ENCODE data around the gene SYNE1. TPM values are rescaled to one million over a fixed set of nuclear protein-coding genes. Genes with fewer than 3 reads are reported as not detected.

SYNE1 gene
- total RNA-seq, 4 donors from 2014 or later, result 120 to 163 (median 137) TPM

DNA sequence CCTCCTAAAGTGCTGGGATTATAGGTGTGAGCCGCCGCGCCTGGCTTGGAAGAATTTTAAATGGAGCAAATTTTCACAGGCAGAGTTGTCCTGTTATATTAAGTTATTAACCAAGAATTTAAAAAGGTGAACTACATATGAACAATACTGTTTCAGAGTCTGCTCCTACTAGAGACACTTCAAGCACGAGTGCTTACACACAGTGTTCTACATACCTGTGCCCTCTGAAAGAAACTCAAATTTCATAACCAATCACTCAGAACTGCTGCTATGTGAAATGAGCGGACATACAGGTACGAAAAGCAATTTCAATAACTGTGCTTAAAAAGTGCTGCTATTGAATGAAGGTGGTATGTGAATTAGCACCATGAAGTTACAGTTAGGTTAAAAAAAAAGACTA lies 262.0 kb downstream of the SYNE1 start:
- Histone ChIP-seq H3K27ac (no peak overlapping the region), H3K36me3 (peaks cover 0 to 35% (median 0%) of the 10 kb centered on the region in 3 donors)
- 95 to 98% methylated on average over 6 of the region's 6 CpGs for WGBS, 2 donors

DNA sequence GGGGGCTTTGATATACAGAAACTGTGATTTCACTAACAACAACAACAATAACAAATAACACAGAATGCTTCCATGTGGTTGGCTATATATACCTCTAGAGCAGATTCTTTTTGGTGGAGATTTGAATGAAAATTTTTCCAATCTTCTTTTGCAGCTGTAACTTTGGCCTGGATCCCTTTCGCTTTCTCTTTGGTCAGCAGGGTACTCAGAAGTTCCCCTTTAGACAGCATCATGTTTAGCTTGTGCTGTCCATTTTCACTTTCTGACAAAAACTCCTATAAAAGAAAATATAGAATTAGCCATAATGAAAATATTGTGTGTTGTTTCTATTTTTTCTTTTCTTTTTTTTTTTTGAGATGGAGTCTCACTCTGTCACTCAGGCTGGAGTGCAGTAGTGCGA lies 264.2 kb downstream of the SYNE1 start:
- H3K27me3 ChIP-seq, result no peaks in the 10 kb centered on the region
- 96% methylated on average over 2 of the region's 2 CpGs for WGBS, 2 donors
- no peak for TF ChIP-seq EP300 (IDR thresholded peaks at IDR 0.05)
- no peak for TF ChIP-seq POLR2A (IDR thresholded peaks at IDR 0.05)
- TF ChIP-seq, protein P1, sequence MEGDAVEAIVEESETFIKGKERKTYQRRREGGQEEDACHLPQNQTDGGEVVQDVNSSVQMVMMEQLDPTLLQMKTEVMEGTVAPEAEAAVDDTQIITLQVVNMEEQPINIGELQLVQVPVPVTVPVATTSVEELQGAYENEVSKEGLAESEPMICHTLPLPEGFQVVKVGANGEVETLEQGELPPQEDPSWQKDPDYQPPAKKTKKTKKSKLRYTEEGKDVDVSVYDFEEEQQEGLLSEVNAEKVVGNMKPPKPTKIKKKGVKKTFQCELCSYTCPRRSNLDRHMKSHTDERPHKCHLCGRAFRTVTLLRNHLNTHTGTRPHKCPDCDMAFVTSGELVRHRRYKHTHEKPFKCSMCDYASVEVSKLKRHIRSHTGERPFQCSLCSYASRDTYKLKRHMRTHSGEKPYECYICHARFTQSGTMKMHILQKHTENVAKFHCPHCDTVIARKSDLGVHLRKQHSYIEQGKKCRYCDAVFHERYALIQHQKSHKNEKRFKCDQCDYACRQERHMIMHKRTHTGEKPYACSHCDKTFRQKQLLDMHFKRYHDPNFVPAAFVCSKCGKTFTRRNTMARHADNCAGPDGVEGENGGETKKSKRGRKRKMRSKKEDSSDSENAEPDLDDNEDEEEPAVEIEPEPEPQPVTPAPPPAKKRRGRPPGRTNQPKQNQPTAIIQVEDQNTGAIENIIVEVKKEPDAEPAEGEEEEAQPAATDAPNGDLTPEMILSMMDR (IDR thresholded peaks at IDR 0.05), result no peak
- no peak overlapping the region for H3K27ac ChIP-seq
- H3K36me3 ChIP-seq, result peaks cover 0 to 35% (median 0%) of the 10 kb centered on the region in 3 donors
- H3K4me1 ChIP-seq, result peaks cover 0 to 14% (median 2%) of the 10 kb centered on the region in 4 donors
- H3K4me3 ChIP-seq, result no peak overlapping the region
- H3K9me3 ChIP-seq, result no peaks in the 10 kb centered on the region
- DNase-seq (ENCODE audit: low spot score in 2 of 2), result no peak

More for the DNA sequence above, 262.0 kb downstream of the SYNE1 start:
- no peaks in the 10 kb centered on the region for H3K27me3 ChIP-seq
- H3K4me3 ChIP-seq, result no peak overlapping the region
- H3K9me3 ChIP-seq, result no peaks in the 10 kb centered on the region
- peaks cover 0 to 20% (median 2%) of the 10 kb centered on the region in 4 donors for H3K4me1 ChIP-seq
- no peak for TF ChIP-seq EP300 (IDR thresholded peaks at IDR 0.05)
- TF ChIP-seq, protein P1 (IDR thresholded peaks at IDR 0.05), result no peak
- no peak for TF ChIP-seq POLR2A (IDR thresholded peaks at IDR 0.05)
- DNase-seq (ENCODE audit: low spot score in 2 of 2), result no peak

DNA sequence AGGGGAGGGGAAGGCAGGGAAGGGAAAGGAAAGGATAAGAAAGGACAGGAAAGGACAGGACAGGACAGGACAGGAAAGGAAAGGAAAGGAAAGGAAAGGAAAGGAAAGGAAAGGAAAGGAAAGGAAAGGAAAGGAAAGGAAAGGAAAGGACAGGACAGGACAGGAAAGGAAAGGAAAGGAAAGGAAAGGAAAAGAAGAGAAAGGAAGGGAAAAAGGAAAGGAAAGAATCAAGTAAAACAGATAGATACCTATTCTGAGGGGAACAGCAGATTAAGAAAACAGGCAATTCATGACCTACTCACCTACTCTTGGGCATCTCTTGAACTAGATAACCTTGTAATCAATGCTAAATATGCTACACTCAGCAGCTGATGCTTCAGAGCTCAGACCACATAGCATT lies 265.4 kb downstream of the SYNE1 start:
- Histone ChIP-seq H3K27me3 (no peaks in the 10 kb centered on the region), H3K27ac (no peak overlapping the region), H3K4me1 (peaks cover 0 to 10% (median 0%) of the 10 kb centered on the region in 4 donors), H3K36me3 (peaks cover 0 to 40% (median 0%) of the 10 kb centered on the region in 3 donors), H3K4me3 (no peak overlapping the region), H3K9me3 (no peaks in the 10 kb centered on the region)
- DNase-seq (ENCODE audit: low spot score in 2 of 2), result no peak
- TF ChIP-seq, protein P1 (IDR thresholded peaks at IDR 0.05), result no peak
- TF ChIP-seq EP300 (IDR thresholded peaks at IDR 0.05) (no peak), POLR2A (IDR thresholded peaks at IDR 0.05) (no peak)

DNA sequence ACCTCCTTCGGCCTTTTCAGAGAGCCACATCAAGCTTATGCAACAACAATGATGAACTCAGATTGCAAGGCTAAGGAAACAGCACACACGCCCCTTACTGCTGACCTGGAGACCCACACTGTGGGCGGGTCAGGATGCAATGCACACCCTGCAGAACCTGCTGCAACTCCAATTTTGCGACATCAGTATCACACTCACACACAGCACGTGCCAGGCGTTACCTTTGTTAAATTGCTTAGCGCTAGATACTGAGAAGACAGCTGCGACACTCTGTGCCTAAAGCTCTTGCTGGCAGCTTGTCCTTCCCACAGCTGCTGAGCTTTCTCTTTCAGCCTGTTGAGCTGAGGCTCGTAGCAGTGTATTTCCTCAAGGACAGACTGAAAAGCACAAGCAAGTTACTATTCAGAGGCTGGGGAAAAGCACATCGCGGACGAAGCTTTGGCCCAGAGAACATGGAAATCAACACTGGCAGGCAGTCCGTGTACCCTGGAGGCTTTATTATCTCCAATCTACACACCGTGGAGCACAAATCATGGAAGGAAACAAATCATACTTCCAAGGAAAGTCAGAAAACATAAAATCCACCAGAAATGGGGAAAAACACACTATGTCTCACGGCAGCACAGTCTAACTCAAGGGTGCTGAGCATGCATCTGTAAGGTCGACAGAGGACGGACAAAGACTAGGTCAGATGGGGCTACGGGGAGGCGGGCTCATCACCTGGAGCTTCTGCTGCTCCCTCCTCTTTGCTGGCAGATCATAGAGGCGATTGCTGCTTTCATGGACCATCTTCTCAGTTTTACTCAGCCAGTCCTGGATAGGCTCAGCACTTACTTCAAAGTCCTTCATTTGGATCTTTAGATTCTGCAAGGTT lies 268.2 kb downstream of the SYNE1 start:
- Histone ChIP-seq H3K27ac (peak overlapping the region; percentile 3 to 70 (median 26)), H3K27me3 (no peaks in the 10 kb centered on the region), H3K36me3 (peaks cover 0 to 39% (median 0%) of the 10 kb centered on the region in 3 donors), H3K4me1 (peaks cover 0 to 10% (median 0%) of the 10 kb centered on the region in 4 donors), H3K9me3 (no peaks in the 10 kb centered on the region), H3K4me3 (peak overlapping the region in 1 of 4 donors; percentile 10)
- WGBS, 2 donors, result 51 to 63% methylated on average over 20 of the region's 20 CpGs
- DNase-seq (ENCODE audit: low spot score in 2 of 2), result no peak
- TF ChIP-seq EP300 (IDR thresholded peaks at IDR 0.05) (peak in 1 of 2 donors; percentile 6), POLR2A (IDR thresholded peaks at IDR 0.05) (no peak)
- TF ChIP-seq, protein P1 (IDR thresholded peaks at IDR 0.05), result no peak

DNA sequence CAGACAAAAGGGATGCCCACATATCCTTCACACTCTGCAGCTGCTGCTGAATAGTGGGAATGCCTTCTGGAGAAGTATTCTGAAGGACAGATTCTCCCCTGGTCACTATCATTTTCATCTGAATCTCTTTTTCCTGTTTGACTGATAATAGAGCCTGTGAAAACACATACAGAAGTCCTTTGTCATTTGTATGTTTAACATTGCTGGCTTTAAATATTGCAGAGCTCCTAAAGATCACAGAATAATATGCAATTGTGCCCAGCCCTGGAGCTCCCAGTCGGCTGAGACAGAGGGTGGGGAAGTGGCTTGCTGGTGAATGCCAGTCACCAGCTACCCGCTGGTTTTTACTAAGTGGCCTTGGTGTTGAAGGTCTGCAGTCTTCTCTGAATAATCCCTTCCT lies 272.3 kb downstream of the SYNE1 start:
- H3K36me3 ChIP-seq, result peaks cover 0 to 59% (median 0%) of the 10 kb centered on the region in 3 donors
- 32 to 44% methylated on average over 2 of the region's 2 CpGs for WGBS, 2 donors
- no peak overlapping the region for H3K4me3 ChIP-seq
- TF ChIP-seq POLR2A (IDR thresholded peaks at IDR 0.05) (no peak), EP300 (IDR thresholded peaks at IDR 0.05) (no peak)
- TF ChIP-seq, protein P1 (IDR thresholded peaks at IDR 0.05), result no peak
- H3K9me3 ChIP-seq, result no peaks in the 10 kb centered on the region
- no peak for DNase-seq (ENCODE audit: low spot score in 2 of 2)
- no peak overlapping the region for H3K27ac ChIP-seq
- peaks cover 0 to 10% (median 0%) of the 10 kb centered on the region in 4 donors for H3K4me1 ChIP-seq
- H3K27me3 ChIP-seq, result no peaks in the 10 kb centered on the region
